NCI-H2081 treated with DMSO at 0.1 percent for 48 hours (cell line): ENCODE data around the gene EFCC1.
"Not testable (repeated sequence)": the region's sequence is repeated elsewhere in the genome, so short reads cannot be mapped to it uniquely, and the experiment has no call there.

Experiments
- DNase-seq: peaks from one replicate; lab custom pipeline; 2025; lab: John Stamatoyannopoulos, UW

EFCC1 gene

DNA sequence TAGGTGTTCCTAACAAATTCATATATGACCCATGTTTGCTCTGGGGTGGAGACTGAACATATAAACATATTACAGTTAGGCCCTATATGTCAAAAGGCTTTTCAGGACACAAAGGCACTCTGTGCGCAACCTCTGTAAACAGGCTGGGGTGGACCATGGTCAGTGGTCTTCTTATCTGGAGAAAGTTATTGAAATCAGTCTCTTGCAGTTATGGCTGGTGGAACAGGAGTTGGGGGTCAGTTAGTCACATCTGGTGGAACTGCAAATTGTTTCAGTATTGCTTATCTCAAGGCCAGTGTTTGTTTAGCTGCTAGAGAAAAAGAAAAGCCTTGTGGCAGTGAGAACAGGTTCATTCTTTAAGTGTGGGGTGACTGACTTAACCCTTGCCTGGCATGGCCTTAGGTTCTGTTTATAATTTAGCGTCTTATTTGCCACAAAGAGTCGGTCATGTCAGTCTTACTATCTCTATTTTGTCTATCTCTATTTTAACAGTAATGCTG lies 53.6 kb downstream of the EFCC1 start:
- DNase-seq = no peak

DNA sequence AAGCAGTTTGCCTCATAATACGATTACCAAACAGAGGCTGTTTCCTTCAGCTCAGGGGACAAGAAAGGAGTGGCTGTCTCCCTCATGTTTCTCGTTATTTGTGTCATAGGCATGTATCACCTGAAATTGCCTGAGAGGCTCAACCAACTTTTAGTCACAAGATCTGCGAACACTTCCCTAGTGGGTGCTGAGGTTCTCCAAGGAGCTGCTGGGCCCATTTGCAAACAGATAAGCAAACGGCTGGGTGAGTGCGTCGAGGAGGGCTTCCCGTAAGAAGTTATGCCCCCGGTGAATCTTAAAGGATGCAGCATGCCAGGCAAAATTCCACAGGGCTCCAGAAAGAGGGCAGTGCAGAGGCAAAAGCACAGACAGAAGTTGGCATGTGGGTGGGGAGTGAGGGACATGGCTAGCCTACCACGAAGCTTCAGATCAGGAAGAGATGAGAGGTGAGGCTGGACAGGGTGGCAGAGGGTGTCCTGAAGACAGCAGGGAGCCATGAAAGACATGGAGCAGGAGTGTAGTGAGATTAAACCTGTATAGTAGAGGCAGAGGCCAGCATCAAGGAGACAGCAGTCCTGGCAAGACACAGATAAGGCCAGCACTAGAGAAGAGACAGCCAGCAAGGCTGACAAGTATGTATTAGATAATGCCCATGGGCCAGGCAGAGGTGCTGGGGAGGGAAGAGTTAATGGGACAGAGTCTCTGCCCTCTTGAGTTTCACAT lies 55.5 kb downstream of the EFCC1 start:
- no peak for DNase-seq

DNA sequence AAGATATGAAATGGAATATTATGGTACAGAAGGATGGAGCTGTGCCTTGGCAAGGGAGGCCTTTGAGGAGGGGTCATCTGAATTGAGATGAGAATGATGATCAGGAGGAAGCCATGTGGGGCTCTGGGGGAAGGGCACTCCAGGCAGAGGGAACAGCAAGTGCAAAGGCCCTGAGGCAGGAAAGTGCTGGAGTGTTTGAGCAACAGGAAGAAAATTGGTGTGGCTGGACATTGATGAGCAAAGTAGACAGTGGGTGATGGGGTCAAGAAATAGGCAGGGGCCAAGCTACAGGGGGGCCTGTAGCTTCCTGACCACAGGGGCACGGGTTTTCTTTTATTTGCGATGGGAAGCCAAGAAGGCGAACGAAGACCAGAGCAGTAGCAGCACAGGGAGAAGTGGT lies 56.1 kb downstream of the EFCC1 start:
- no peak for DNase-seq

DNA sequence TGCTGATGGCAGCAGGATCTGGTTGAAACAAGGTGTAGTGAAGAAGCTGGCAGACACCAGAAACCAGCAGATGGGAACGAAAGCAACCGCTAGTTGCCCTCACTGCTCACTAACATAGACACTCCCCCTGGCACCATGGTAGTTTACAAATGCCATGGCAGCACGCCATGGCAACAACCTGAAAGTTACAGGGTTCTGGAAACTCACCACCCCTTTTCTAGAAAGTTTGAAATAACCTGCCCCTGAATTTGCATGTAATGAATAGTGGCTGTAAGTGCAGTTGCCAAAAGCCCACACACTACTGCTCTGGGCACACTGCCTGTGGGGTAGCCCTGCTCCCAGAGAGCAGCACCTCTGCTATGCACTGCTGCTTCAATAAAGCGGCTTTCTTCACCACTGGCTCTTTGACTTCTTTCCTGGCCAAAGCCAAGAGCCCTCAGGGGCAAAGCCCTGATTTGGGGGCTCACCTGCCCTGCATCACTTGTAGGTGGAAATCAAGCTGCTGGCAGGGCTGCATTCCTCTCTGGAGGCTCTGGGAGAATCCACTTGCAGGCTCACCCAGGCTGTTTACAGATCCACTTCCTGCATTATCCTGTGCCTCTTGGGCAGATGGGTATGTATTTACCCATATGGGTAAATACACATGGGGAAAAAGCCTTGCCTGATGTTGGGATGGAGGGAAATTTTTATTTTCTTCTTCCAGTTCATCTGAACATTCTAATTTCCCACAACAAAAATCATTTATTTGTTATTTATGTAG lies 57.5 kb downstream of the EFCC1 start:
- DNase-seq = no peak

GRCh38 chr3:129059311-129059958 lies 58.3 kb downstream of the EFCC1 start:
- DNase-seq = no peak

DNA sequence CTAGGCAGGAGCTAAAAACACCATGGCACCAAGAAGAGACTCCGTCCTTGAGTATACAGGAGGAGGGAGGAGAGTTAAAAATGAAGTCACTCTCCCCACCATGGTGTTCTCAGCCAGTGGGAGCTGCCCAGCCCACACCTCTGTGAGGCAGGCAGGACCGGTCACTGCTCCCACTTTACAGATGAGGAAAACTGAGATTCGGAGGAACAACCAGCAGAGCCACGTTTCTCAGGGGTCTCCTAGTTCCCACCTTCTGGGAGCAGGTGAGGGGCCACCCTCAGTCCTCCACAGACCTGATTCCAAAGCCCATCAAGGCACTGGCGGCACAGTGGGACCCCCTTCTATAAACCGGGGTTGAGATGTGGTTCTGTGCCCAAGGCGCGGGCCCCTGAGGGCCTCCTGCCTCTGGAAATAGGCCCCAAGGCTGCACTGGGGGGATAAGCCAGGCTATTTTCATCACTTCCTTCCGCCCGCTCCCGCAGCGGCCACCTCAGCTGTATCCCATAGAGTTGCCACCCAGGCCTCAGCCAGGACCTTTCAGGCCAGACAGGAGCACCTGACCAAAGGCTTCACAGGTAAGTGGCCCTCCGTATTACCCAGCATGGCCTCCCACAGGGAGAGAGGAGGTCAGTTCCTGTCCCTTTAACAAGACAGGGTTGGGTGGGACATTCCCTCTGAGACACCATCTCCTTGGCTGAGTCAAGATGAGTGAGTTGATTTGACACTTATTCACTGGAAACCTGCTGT lies 59.3 kb downstream of the EFCC1 start, which contains the start of gene GP9:
GP9 (plus strand) TSS at position 504 of the 747 bp plus-strand sequence. CDS start 961 bp downstream, outside the sequence.
- no peak for DNase-seq

DNA sequence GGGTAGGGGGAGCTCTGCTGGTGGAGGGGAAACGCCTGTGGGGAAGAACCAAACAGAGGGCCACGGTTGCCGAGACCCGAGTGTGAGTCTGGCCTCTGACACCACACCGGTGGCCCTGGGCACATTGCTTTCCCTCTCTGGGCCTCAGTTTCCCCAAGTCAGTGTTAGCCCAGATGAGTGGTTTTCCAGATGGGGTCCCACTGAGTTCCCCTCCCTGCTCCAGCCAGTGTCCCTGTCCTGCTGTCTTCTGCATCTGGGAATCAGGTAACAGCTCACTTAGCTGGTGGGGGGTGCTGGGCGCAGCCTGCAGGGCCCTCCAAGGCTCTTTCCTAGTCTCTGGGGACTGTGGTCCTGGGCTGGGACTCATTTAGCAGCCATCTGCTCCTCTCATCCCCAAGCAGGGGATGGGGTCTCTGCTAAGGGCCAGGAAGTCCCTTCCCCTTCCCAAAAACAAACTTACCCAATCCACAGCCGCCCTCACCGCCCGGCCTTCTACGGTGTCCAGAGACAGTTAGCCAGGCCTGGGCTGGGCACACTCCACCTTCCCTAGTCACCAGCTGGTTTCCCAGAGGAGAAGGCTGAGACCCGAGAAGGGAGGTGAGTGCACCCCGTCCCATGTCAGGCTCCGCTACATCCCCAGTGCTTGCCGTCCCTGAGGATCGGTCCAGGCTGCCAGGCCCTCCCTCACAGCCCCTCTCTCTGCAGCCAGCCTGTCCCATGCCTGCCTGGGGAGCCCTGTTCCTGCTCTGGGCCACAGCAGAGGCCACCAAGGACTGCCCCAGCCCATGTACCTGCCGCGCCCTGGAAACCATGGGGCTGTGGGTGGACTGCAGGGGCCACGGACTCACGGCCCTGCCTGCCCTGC lies 60.2 kb downstream of the EFCC1 start:
- DNase-seq = no peak

DNA sequence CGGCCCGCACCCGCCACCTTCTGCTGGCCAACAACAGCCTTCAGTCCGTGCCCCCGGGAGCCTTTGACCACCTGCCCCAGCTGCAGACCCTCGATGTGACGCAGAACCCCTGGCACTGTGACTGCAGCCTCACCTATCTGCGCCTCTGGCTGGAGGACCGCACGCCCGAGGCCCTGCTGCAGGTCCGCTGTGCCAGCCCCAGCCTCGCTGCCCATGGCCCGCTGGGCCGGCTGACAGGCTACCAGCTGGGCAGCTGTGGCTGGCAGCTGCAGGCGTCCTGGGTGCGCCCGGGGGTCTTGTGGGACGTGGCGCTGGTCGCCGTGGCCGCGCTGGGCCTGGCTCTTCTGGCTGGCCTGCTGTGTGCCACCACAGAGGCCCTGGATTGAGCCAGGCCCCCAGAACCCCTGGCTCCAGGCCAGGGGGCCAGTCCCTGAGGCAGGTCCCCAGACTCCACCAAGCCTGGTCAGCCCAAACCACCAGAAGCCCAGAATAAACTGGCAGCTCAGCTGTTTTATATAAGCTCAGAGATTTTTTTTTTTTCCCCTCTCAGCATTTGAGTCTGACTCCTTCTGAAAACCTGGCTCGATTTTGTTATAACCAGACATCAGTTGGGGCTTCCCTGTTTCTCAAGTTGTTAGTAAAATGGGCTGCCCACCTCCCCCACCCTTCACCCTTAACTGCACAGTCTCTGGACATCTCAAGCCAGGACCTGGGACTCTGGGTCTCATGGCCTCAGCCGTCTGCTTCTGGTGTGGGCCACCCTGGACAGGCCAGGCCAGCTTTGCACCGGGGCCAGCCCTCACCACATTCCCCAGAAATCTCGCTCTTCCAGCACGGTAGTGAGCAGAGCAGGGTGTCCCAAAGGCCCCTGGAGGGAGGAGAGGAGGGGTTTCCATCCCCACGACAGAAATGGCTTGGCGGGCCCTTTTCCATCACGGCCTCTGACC lies 61.1 kb downstream of the EFCC1 start:
- no peak for DNase-seq

GRCh38 chr3:129063091-129063640 lies 62.1 kb downstream of the EFCC1 start:
- DNase-seq = no peak

DNA sequence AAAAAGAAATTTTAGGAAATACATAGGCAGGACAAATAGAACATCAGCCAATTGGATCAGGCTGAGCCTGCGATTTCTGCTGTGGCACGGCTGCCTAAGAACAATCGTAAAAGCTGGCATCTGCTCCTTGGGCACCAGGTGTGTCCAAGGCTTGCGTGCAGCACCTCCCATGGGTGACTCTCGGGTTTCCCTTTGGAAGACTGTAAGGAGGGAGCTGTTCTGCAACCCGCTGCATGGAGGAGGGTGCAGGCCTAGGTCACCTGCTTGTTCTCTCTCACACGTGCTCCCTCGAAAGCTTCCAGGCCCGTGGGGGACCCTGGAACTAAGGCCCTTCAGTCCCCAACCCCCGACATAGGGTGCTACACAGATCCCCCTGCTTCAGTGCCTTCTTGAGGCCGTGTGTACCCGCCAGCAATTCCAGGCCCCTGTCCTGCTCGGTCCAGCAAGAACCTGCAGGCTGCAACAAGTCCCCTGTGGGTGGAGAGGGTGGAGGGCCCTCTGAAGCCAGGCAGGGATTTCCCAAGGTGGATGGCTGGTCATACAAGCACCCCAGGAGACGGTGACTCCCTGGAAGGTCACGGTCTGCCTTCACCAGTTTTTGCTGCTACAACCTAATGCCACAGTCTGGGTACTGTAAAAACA lies 62.9 kb downstream of the EFCC1 start:
- DNase-seq = no peak

DNA sequence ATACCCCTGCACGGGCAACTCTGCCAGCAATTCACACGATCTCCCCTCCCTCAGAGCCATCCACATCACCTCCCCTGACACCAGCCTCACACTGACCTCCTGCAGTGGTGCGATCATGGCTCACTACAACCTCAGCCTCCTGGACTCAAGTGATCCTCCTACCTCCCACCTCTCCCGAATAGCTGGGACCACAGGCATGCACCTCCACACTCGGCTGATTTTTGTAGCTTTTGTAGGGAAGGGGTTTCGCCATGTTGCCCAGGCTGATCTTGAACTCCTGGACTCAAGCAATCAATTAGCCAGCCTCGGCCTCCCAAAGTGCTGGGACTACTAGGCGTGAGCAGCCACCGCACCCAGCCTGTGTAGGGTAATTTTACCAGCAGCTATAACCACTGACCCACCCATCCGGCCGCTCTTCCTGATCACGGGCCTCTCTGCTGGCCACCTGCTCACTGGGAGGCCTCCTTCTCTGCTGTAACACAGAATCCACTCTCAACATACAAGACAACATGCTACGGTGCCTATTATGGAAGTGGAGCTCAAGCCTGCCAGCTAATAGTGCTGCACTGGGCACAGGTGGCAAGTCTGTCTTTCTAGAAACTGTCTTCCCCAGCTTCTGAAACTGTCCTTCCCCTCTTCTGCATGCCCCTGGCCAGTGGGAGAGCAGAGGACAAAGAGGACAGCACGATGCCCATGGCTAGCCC lies 64.1 kb downstream of the EFCC1 start:
- DNase-seq = no peak

GRCh38 chr3:129065720-129066073 lies 64.6 kb downstream of the EFCC1 start:
- DNase-seq = no peak

DNA sequence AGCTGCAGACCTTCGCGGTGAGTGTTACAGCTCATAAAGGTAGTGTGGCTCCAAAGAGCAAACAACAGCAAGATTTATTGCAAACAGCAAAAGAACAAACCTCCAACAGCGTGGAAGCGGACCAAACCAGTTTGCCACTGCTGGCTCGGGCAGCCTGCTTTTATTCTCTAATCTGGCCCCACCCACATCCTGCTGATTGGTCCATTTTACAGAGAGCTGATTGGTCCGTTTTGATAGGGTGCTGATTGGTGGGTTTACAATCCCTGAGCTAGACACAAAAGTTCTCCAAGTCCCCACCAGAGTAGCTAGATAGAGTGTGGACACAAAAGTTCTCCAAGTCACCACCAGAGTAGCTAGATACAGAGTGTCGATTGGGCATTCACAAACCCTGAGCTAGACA lies 66.6 kb downstream of the EFCC1 start:
- not testable (repeated sequence) for DNase-seq

DNA sequence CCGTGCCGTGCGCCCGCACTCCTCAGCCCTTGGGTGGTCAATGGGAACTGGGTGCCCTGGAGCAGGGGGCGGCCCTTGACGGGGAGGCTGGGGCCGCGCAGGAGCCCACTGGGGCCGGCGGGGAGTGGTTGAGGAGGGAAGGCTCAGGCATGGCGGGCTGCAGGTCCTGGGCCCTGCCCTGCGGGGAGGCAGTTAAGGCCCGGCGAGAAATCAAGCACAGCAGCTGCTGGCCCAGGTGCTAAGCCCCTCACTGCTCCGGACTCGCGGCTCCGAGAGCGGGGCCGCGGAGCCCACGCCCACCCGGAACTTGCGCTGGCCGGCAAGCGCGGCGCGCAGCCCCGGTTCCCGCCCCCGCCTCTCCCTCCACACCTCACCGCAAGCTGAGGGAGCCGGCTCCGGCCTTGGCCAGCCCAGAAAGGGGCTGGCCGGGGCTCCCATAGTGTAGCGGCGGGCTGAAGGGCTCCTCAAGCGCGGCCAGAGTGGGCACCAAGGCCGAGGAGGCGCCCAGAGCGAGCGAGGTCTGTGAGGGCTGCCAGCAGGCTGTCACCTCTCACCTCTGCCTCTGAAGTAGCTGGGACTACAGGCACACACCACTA lies 67.3 kb downstream of the EFCC1 start:
- DNase-seq = no peak

DNA sequence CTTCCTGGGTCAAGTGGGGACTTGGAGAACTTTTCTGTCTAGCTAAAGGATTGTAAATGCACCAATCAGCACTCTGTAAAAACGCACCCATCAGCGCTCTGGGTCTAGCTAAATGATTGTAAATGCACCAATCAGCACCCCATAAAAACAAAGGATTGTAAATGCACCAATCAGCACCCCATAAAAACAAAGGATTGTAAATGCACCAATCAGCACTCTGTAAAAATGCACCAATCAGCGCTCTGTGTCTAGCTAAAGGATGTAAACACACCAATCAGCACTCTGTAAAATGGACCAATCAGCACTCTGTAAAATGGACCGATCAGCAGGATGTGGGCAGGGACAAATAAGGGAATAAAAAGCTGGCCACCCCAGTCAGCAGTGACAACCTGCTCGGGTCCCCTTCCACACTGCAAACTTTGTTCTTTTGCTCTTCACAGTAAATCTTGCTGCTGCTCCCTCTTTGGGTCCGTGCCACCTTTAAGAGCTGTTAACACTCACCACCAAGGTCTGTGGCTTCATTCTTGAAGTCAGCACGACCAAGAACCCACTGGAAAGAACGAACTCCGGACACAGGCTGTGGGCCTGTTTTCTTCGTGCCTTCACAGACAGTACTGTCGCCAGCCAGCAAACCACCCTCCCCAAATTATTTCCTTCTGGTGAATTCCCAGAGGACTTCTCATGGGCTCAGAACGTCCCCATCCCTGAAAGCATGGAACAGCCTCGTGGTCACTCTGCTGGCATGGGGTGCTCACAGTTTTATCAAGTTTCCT lies 68.4 kb downstream of the EFCC1 start:
- not testable (repeated sequence) for DNase-seq

GRCh38 chr3:129070086-129070885 lies 69.2 kb downstream of the EFCC1 start:
- DNase-seq = no peak
